ENCODE data around the gene GAS2L1.

DNA sequence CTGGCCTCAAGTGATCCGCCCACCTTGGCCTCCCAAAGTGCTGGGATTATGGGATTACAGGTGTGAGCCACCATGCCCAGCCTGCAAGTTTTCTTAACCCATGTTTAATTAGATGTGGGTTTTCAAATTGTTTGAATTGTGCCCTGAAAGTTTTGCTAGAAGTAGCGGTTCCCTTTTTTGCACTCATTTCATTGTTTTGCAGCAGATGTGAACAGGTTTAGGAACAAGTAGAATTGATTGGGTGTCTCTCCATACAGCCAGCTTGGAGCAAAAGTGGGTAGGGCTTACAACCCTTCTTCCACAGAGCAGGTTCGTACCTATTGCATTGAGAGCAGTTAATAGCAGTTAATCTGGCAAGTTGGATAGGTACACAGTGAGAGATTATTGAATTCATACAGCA is 22.3 kb upstream of the GAS2L1 start:
- TF ChIP-seq, protein P1, sequence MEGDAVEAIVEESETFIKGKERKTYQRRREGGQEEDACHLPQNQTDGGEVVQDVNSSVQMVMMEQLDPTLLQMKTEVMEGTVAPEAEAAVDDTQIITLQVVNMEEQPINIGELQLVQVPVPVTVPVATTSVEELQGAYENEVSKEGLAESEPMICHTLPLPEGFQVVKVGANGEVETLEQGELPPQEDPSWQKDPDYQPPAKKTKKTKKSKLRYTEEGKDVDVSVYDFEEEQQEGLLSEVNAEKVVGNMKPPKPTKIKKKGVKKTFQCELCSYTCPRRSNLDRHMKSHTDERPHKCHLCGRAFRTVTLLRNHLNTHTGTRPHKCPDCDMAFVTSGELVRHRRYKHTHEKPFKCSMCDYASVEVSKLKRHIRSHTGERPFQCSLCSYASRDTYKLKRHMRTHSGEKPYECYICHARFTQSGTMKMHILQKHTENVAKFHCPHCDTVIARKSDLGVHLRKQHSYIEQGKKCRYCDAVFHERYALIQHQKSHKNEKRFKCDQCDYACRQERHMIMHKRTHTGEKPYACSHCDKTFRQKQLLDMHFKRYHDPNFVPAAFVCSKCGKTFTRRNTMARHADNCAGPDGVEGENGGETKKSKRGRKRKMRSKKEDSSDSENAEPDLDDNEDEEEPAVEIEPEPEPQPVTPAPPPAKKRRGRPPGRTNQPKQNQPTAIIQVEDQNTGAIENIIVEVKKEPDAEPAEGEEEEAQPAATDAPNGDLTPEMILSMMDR (conservative IDR thresholded peaks at IDR 0.05; ENCODE audit: low read length) = no peak
- TF ChIP-seq EZH2phosphoT487 (IDR thresholded peaks at IDR 0.05; ENCODE audit: borderline replicate concordance, low read depth, low read length) = no peak

Data from OCI-LY7 (cell line).